Measurements from ENCODE around the gene RFXAP.
A peak's percentile ranks its signal among the peaks of the same experiment; 100 is the strongest.

The RFXAP gene

GRCh38 chr13:36870050-36870692 lies 51.1 kb downstream of the RFXAP start:
- DNase-seq, result no peak

- DNase-seq, result no peak
Measured at GRCh38 chr13:36872621-36873020, 53.6 kb downstream of the RFXAP start.

GRCh38 chr13:36875431-36875830 lies 56.4 kb downstream of the RFXAP start:
- DNase-seq, result peak; percentile 79

- DNase-seq, result no peak
Measured at GRCh38 chr13:36875961-36876360, 56.9 kb downstream of the RFXAP start.

All from NCI-H187 treated with DMSO at 0.1 percent for 48 hours (cell line).